ENCODE data around the gene MAP10.

- TF ChIP-seq, protein P1, sequence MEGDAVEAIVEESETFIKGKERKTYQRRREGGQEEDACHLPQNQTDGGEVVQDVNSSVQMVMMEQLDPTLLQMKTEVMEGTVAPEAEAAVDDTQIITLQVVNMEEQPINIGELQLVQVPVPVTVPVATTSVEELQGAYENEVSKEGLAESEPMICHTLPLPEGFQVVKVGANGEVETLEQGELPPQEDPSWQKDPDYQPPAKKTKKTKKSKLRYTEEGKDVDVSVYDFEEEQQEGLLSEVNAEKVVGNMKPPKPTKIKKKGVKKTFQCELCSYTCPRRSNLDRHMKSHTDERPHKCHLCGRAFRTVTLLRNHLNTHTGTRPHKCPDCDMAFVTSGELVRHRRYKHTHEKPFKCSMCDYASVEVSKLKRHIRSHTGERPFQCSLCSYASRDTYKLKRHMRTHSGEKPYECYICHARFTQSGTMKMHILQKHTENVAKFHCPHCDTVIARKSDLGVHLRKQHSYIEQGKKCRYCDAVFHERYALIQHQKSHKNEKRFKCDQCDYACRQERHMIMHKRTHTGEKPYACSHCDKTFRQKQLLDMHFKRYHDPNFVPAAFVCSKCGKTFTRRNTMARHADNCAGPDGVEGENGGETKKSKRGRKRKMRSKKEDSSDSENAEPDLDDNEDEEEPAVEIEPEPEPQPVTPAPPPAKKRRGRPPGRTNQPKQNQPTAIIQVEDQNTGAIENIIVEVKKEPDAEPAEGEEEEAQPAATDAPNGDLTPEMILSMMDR (IDR thresholded peaks at IDR 0.05) = no peak
- TF ChIP-seq ZFX (IDR thresholded peaks at IDR 0.05; ENCODE audit: borderline replicate concordance) = no peak
Measured at GRCh38 chr1:232822530-232822929, 17.3 kb downstream of the MAP10 start.

Measured in 22Rv1 (cell line).